Upper lobe of left lung (tissue), 4 donors: ENCODE measurements around the gene NAA11.

Experiments
- CTCF ChIP-seq, 6 experiments: fragments of 450-650 bp in 4 of 6; fragments of 200-600 bp in 2 of 6; sonication (generic) in 2 of 6; IDR thresholded peaks; one replicate each; pipeline ENCODE4 v1.5.1; 2016 to 2019; ENCODE audit warnings: antibody characterized with exemption in 6 of 6
- POLR2A ChIP-seq, 4 donors: fragments of 450-650 bp; IDR thresholded peaks; one replicate each; pipeline ENCODE4 v1.5.1; 2016 to 2017; ENCODE audit warnings: antibody characterized with exemption in 4 of 4, mild to moderate bottlenecking in 2 of 4

GRCh38 chr4:79296768-79297428, 29.0 kb downstream of the NAA11 start:
- TF ChIP-seq POLR2A (IDR thresholded peaks at IDR 0.05) (no peak), CTCF (IDR thresholded peaks at IDR 0.05) (no peak)
